ENCODE data around the gene SLC38A2. TPM values are rescaled to one million over a fixed set of nuclear protein-coding genes. Genes with fewer than 3 reads are reported as not detected.
A peak's percentile ranks its signal among the peaks of the same experiment; 100 is the strongest.

SLC38A2 gene
- total and polyA plus RNA-seq, 9 donors: 124 to 390 (median 197) TPM

GRCh38 chr12:46404733-46405132 is 32.2 kb upstream of the SLC38A2 start:
- DNase-seq: no peak
- Histone ChIP-seq H3K36me3 (no peaks in the 10 kb centered on the region), H3K4me3 (no peak overlapping the region), H3K9me3 (no peaks in the 10 kb centered on the region), H3K4me1 (ENCODE audit: insufficient read depth) (peaks cover 7% of the 10 kb centered on the region), H3K27ac (peak overlapping the region in 1 of 2 donors; percentile 54), H3K27me3 (no peaks in the 10 kb centered on the region)
- 77 to 92% (median 91%) methylated on average over 5 of the region's 5 CpGs for WGBS, 3 donors
- intact Hi-C loops (cut with DNase I): no loop called here
- TF ChIP-seq POLR2A (IDR thresholded peaks at IDR 0.05) (no peak), CTCF (IDR thresholded peaks at IDR 0.05) (no peak), EP300 (IDR thresholded peaks at IDR 0.05) (no peak)

GRCh38 chr12:46404225-46404631 is 31.7 kb upstream of the SLC38A2 start:
- TF ChIP-seq EP300 (IDR thresholded peaks at IDR 0.05) (no peak), CTCF (IDR thresholded peaks at IDR 0.05) (no peak), POLR2A (IDR thresholded peaks at IDR 0.05) (no peak)
- Histone ChIP-seq H3K4me1 (ENCODE audit: insufficient read depth) (peaks cover 7% of the 10 kb centered on the region), H3K36me3 (no peaks in the 10 kb centered on the region), H3K27ac (peak overlapping the region in 1 of 2 donors; percentile 54), H3K4me3 (no peak overlapping the region), H3K9me3 (no peaks in the 10 kb centered on the region), H3K27me3 (no peaks in the 10 kb centered on the region)
- intact Hi-C loops (cut with DNase I): no loop called here
- WGBS, 3 donors: 4 to 6% (median 6%) methylated on average over 1 of the region's 1 CpG
- no peak for DNase-seq

- TF ChIP-seq CTCF (IDR thresholded peaks at IDR 0.05): no peak
- intact Hi-C loops (cut with DNase I): no loop called here
- Histone ChIP-seq H3K9me3 (no peaks in the 10 kb centered on the region), H3K27ac (peak overlapping the region in 1 of 2 donors; percentile 39), H3K4me3 (no peak overlapping the region), H3K4me1 (ENCODE audit: insufficient read depth) (peaks cover 6% of the 10 kb centered on the region), H3K27me3 (no peaks in the 10 kb centered on the region), H3K36me3 (no peaks in the 10 kb centered on the region)
- DNase-seq: no peak
Measured at GRCh38 chr12:46403719-46404070, 31.1 kb upstream of the SLC38A2 start.

GRCh38 chr12:46402941-46403718 is 30.6 kb upstream of the SLC38A2 start:
- intact Hi-C loops (cut with DNase I): no loop called here
- WGBS, 3 donors: 23 to 28% (median 24%) methylated on average over 3 of the region's 3 CpGs
- no peaks in the 10 kb centered on the region for H3K36me3 ChIP-seq

More at GRCh38 chr12:46402941-46403718, 30.6 kb upstream of the SLC38A2 start:
- Histone ChIP-seq H3K4me1 (ENCODE audit: insufficient read depth) (peaks cover 6% of the 10 kb centered on the region), H3K9me3 (no peaks in the 10 kb centered on the region), H3K27ac (peak overlapping the region; percentile 39 to 40), H3K4me3 (no peak overlapping the region), H3K27me3 (no peaks in the 10 kb centered on the region)
- no peak for TF ChIP-seq POLR2A (IDR thresholded peaks at IDR 0.05)
- no peak for TF ChIP-seq CTCF (IDR thresholded peaks at IDR 0.05)
- no peak for TF ChIP-seq EP300 (IDR thresholded peaks at IDR 0.05)
- DNase-seq: no peak
